ENCODE measurements around the gene MED4. TPM values are rescaled to one million over a fixed set of nuclear protein-coding genes. Genes with fewer than 3 reads are reported as not detected.

MED4 gene
- total RNA-seq, 2 experiments from 2014 or later: 48.9 to 56.1 TPM

- H3K4me3 ChIP-seq (ENCODE audit: low read length): no peak overlapping the region
- H3K27ac ChIP-seq (ENCODE audit: low read depth in 1 of 2, low read length in 2 of 2): no peak overlapping the region
- peaks cover 6% of the 10 kb centered on the region for H3K4me1 Mint-ChIP-seq (ENCODE audit: low read depth)
- H3K4me1 ChIP-seq (ENCODE audit: insufficient read depth, low read length): no peaks in the 10 kb centered on the region
- no peaks in the 10 kb centered on the region for H3K9me3 Mint-ChIP-seq
- POLR2A ChIA-PET: interaction anchor here (0.6 to 1.0 kb wide), 2 partner anchors 17 to 51 kb away, joined by 3 to 4 read pairs; no protein-coding TSS in a partner anchor
- H3K27ac Mint-ChIP-seq: no peak overlapping the region
- no peaks in the 10 kb centered on the region for H3K27me3 Mint-ChIP-seq
- no peak overlapping the region for H3K4me3 Mint-ChIP-seq
- peaks cover 0 to 3% of the 10 kb centered on the region in 2 experiments for H3K9me3 ChIP-seq (ENCODE audit: control insufficient read depth in 1 of 2, insufficient read depth in 1 of 2, low read length in 2 of 2)
- ATAC-seq (ENCODE audit: poor library complexity) (no peak), DNase-seq (no peak)
- no peaks in the 10 kb centered on the region for H3K36me3 Mint-ChIP-seq (ENCODE audit: low read depth)
- H3K27me3 ChIP-seq (ENCODE audit: control insufficient read depth in 1 of 2, insufficient read depth in 2 of 2, low read length in 2 of 2): no peaks in the 10 kb centered on the region
- intact Hi-C loops (cut with DNase I, micrococcal nuclease): no loop called here
- no peak for TF ChIP-seq CTCF (IDR thresholded peaks at IDR 0.05)
- H3K36me3 ChIP-seq (ENCODE audit: insufficient read depth, low read length): no peaks in the 10 kb centered on the region
- CTCF ChIA-PET: no interaction called here
Measured at GRCh38 chr13:48138270-48138669, 43.4 kb upstream of the MED4 start.

- no peak for TF ChIP-seq CTCF (IDR thresholded peaks at IDR 0.05)
- intact Hi-C loops (cut with DNase I, micrococcal nuclease): no loop called here
- Histone ChIP-seq H3K9me3 (ENCODE audit: control insufficient read depth in 1 of 2, insufficient read depth in 1 of 2, low read length in 2 of 2) (peaks cover 0 to 3% of the 10 kb centered on the region in 2 experiments), H3K4me1 (ENCODE audit: insufficient read depth, low read length) (peaks cover 2% of the 10 kb centered on the region), H3K4me3 (ENCODE audit: low read length) (no peak overlapping the region), H3K36me3 (ENCODE audit: insufficient read depth, low read length) (no peaks in the 10 kb centered on the region), H3K27me3 (ENCODE audit: control insufficient read depth in 1 of 2, insufficient read depth in 2 of 2, low read length in 2 of 2) (no peaks in the 10 kb centered on the region), H3K27ac (ENCODE audit: low read depth in 1 of 2, low read length in 2 of 2) (no peak overlapping the region)
- Mint-ChIP-seq H3K4me1 (ENCODE audit: low read depth) (peaks cover 19% of the 10 kb centered on the region), H3K4me3 (no peak overlapping the region), H3K9me3 (no peaks in the 10 kb centered on the region), H3K27me3 (no peaks in the 10 kb centered on the region), H3K36me3 (ENCODE audit: low read depth) (no peaks in the 10 kb centered on the region), H3K27ac (no peak overlapping the region)
- no peak for DNase-seq
- no peak for ATAC-seq (ENCODE audit: poor library complexity)
- ChIA-PET CTCF (interaction anchor here (0.9 kb wide), 1 partner anchor 447 kb away, joined by 3 read pairs; no protein-coding TSS in a partner anchor), POLR2A (interaction anchor here (1.4 kb wide), 1 partner anchor 88 kb away, joined by 3 read pairs; no protein-coding TSS in a partner anchor)
Measured at GRCh38 chr13:48132961-48133360, 38.1 kb upstream of the MED4 start.

- DNase-seq: no peak
- no peaks in the 10 kb centered on the region for H3K27me3 ChIP-seq (ENCODE audit: control insufficient read depth in 1 of 2, insufficient read depth in 2 of 2, low read length in 2 of 2)
- peaks cover 11% of the 10 kb centered on the region for H3K4me1 ChIP-seq (ENCODE audit: insufficient read depth, low read length)
- no peak overlapping the region for H3K4me3 Mint-ChIP-seq
- ATAC-seq (ENCODE audit: poor library complexity): no peak
- ChIA-PET CTCF (interaction anchor here (2.1 kb wide), 1 partner anchor 101 kb away, joined by 7 read pairs; the partner anchor contains the start of gene ITM2B), POLR2A (interaction anchor here (0.7 to 1.7 kb wide), 4 partner anchors 24 to 173 kb away, joined by 3 to 8 read pairs (median 4); partner anchors contain the start of gene ITM2B)
- TF ChIP-seq CTCF (IDR thresholded peaks at IDR 0.05): no peak
- H3K4me3 ChIP-seq (ENCODE audit: low read length): no peak overlapping the region
- H3K27me3 Mint-ChIP-seq: no peaks in the 10 kb centered on the region
- no peaks in the 10 kb centered on the region for H3K36me3 ChIP-seq (ENCODE audit: insufficient read depth, low read length)
- no peak overlapping the region for H3K27ac ChIP-seq (ENCODE audit: low read depth in 1 of 2, low read length in 2 of 2)
- H3K36me3 Mint-ChIP-seq (ENCODE audit: low read depth): no peaks in the 10 kb centered on the region
- H3K9me3 ChIP-seq (ENCODE audit: control insufficient read depth in 1 of 2, insufficient read depth in 1 of 2, low read length in 2 of 2): peaks cover 0 to 3% of the 10 kb centered on the region in 2 experiments
- intact Hi-C loops (cut with DNase I, micrococcal nuclease): no loop called here
- peaks cover 33% of the 10 kb centered on the region for H3K4me1 Mint-ChIP-seq (ENCODE audit: low read depth)
- H3K27ac Mint-ChIP-seq: no peak overlapping the region
- H3K9me3 Mint-ChIP-seq: no peaks in the 10 kb centered on the region
Measured at GRCh38 chr13:48131533-48131932, 36.6 kb upstream of the MED4 start.
